DND-41 (cell line): Measurements from ENCODE around the gene KRTAP10-6.

Experiments
- ATAC-seq: fragments of 200-7000 bp; cut with Tn5 transposase; 3 replicates; pipeline ENCODE4 v1.9.1; 2021; ENCODE audit warnings: low read depth; ENCODE audit not compliant: insufficient read depth
- DNase-seq: peaks from one replicate; pipeline ENCODE4 v3.0.0-alpha.2; 2020
- H2AFZ ChIP-seq: 2 replicates; pipeline ENCODE4 v1.6.0; 2012; ENCODE audit warnings: low read depth, low read length
- H3K27ac ChIP-seq: 2 replicates; pipeline ENCODE4 v1.5.1; 2012; ENCODE audit warnings: low read length, inconsistent platforms
- H3K27me3 ChIP-seq: fragments of 200-600 bp; sonication (generic); 2 replicates; pipeline ENCODE4 v1.6.0; 2012; ENCODE audit warnings: low read length, mild to moderate bottlenecking, inconsistent platforms; ENCODE audit not compliant: insufficient read depth, poor library complexity
- H3K36me3 ChIP-seq: 2 replicates; pipeline ENCODE4 v1.5.1; 2012; ENCODE audit warnings: low read length, inconsistent platforms; ENCODE audit not compliant: insufficient read depth
- H3K4me1 ChIP-seq: 2 replicates; pipeline ENCODE4 v1.5.1; 2012; ENCODE audit warnings: mild to moderate bottlenecking, low read length; ENCODE audit not compliant: insufficient read depth
- H3K4me2 ChIP-seq: 2 replicates; pipeline ENCODE4 v1.6.0; 2012; ENCODE audit warnings: mild to moderate bottlenecking, moderate library complexity, low read length, inconsistent platforms; ENCODE audit not compliant: insufficient read depth
- H3K4me3 ChIP-seq, 2 experiments: fragments of 200-600 bp in 1 of 2; shearing (Covaris generic) in 1 of 2; 2 replicates each; pipeline ENCODE4 v1.5.1; 2012 to 2016; ENCODE audit warnings: inconsistent platforms in 2 of 2, low read length in 2 of 2, mild to moderate bottlenecking in 2 of 2, low read depth in 1 of 2, moderate library complexity in 1 of 2
- H3K79me2 ChIP-seq: 2 replicates; pipeline ENCODE4 v1.6.0; 2012; ENCODE audit warnings: low read length, inconsistent platforms; ENCODE audit not compliant: insufficient read depth
- H3K9ac ChIP-seq: 2 replicates; pipeline ENCODE4 v1.6.0; 2012; ENCODE audit warnings: low read depth, mild to moderate bottlenecking, inconsistent platforms, low read length, moderate library complexity
- H3K9me3 ChIP-seq: 2 replicates; pipeline ENCODE4 v1.5.1; 2012; ENCODE audit warnings: low read length, moderate library complexity, mild to moderate bottlenecking, inconsistent platforms; ENCODE audit not compliant: insufficient read depth, severe bottlenecking
- H4K20me1 ChIP-seq: 2 replicates; pipeline ENCODE4 v1.6.0; 2012; ENCODE audit warnings: low read length; ENCODE audit not compliant: insufficient read depth
- CTCF ChIP-seq: IDR thresholded peaks from 2 replicates; pipeline ENCODE4 v1.5.1; 2012; ENCODE audit warnings: borderline replicate concordance, low read length, moderate library complexity, mild to moderate bottlenecking; ENCODE audit not compliant: poor library complexity, severe bottlenecking; ENCODE audit errors: extremely low read depth
- EZH2 ChIP-seq: IDR thresholded peaks from 3 replicates; pipeline ENCODE4 v1.6.1; 2012; ENCODE audit warnings: borderline replicate concordance, low read depth, mild to moderate bottlenecking, moderate library complexity, low read length, inconsistent platforms; ENCODE audit not compliant: severe bottlenecking

The KRTAP10-6 gene

GRCh38 chr21:44609193-44609592 is 16.9 kb upstream of the KRTAP10-6 start:
- Histone ChIP-seq H3K9me3 (peaks cover 18% of the 10 kb centered on the region), H3K79me2 (no peaks in the 10 kb centered on the region), H2AFZ (no peak overlapping the region), H3K4me3 (no peak overlapping the region), H3K36me3 (no peaks in the 10 kb centered on the region), H3K9ac (no peak overlapping the region), H3K27me3 (no peaks in the 10 kb centered on the region), H4K20me1 (no peaks in the 10 kb centered on the region), H3K4me2 (no peak overlapping the region), H3K27ac (no peak overlapping the region), H3K4me1 (no peaks in the 10 kb centered on the region)
- TF ChIP-seq EZH2 (no peak), CTCF (no peak)
- no peak for ATAC-seq
- DNase-seq, result no peak

- no peaks in the 10 kb centered on the region for H3K79me2 ChIP-seq
- H3K9ac ChIP-seq, result no peak overlapping the region
- no peak for TF ChIP-seq CTCF
- no peak for TF ChIP-seq EZH2
- ATAC-seq (no peak), DNase-seq (no peak)
- peaks cover 6% of the 10 kb centered on the region for H3K9me3 ChIP-seq
- H3K4me2 ChIP-seq, result no peak overlapping the region
- H3K36me3 ChIP-seq, result no peaks in the 10 kb centered on the region
- H3K4me1 ChIP-seq, result no peaks in the 10 kb centered on the region
- no peaks in the 10 kb centered on the region for H4K20me1 ChIP-seq
- no peak overlapping the region for H3K27ac ChIP-seq
- no peak overlapping the region for H3K4me3 ChIP-seq
- H3K27me3 ChIP-seq, result no peaks in the 10 kb centered on the region
- H2AFZ ChIP-seq, result no peak overlapping the region
Observed at GRCh38 chr21:44606495-44606894, 14.2 kb upstream of the KRTAP10-6 start.

GRCh38 chr21:44603911-44604310 is 11.6 kb upstream of the KRTAP10-6 start:
- no peak overlapping the region for H2AFZ ChIP-seq
- DNase-seq, result no peak
- no peaks in the 10 kb centered on the region for H3K79me2 ChIP-seq
- H4K20me1 ChIP-seq, result no peaks in the 10 kb centered on the region
- H3K4me1 ChIP-seq, result no peaks in the 10 kb centered on the region
- no peak overlapping the region for H3K4me3 ChIP-seq
- no peak overlapping the region for H3K27ac ChIP-seq
- no peak for TF ChIP-seq EZH2
- TF ChIP-seq CTCF, result no peak
- no peak overlapping the region for H3K9ac ChIP-seq
- H3K36me3 ChIP-seq, result no peaks in the 10 kb centered on the region
- no peak overlapping the region for H3K4me2 ChIP-seq
- ATAC-seq, result no peak
- no peaks in the 10 kb centered on the region for H3K9me3 ChIP-seq
- H3K27me3 ChIP-seq, result no peaks in the 10 kb centered on the region

GRCh38 chr21:44603109-44603875 is 11.0 kb upstream of the KRTAP10-6 start:
- DNase-seq (no peak), ATAC-seq (no peak)
- no peaks in the 10 kb centered on the region for H3K4me1 ChIP-seq
- no peaks in the 10 kb centered on the region for H3K79me2 ChIP-seq
- no peak overlapping the region for H3K4me3 ChIP-seq
- no peaks in the 10 kb centered on the region for H3K9me3 ChIP-seq
- no peaks in the 10 kb centered on the region for H3K36me3 ChIP-seq
- no peak overlapping the region for H2AFZ ChIP-seq
- TF ChIP-seq EZH2 (no peak), CTCF (no peak)
- H3K27me3 ChIP-seq, result no peaks in the 10 kb centered on the region
- H4K20me1 ChIP-seq, result no peaks in the 10 kb centered on the region
- H3K4me2 ChIP-seq, result no peak overlapping the region
- H3K9ac ChIP-seq, result no peak overlapping the region
- no peak overlapping the region for H3K27ac ChIP-seq
